Karpas-422 (cell line): ENCODE results near the gene CREB5. TPM values are rescaled to one million over a fixed set of nuclear protein-coding genes. Genes with fewer than 3 reads are reported as not detected.
"Not testable (repeated sequence)": the region's sequence is repeated elsewhere in the genome, so short reads cannot be mapped to it uniquely, and the experiment has no call there.

ENCODE experiments used
- DNase-seq: peaks from one replicate; pipeline ENCODE4 v3.0.0-alpha.2; 2015
- H2AFZ ChIP-seq: fragments of 200-600 bp; sonication (generic); 2 replicates; pipeline ENCODE4 v1.6.1; 2014; ENCODE audit warnings: antibody characterized with exemption, low read length, mixed read lengths
- H3K27ac ChIP-seq: fragments of 200-600 bp; sonication (generic); 2 replicates; pipeline ENCODE4 v1.5.1; 2014; ENCODE audit warnings: mild to moderate bottlenecking, low read length, moderate library complexity
- H3K27me3 ChIP-seq: fragments of 200-600 bp; sonication (generic); 2 replicates; pipeline ENCODE4 v1.6.1; 2014; ENCODE audit warnings: low read length, mixed read lengths
- H3K36me3 ChIP-seq: fragments of 200-600 bp; sonication (generic); 2 replicates; pipeline ENCODE4 v1.6.1; 2014; ENCODE audit warnings: low read length, mixed read lengths; ENCODE audit not compliant: insufficient read depth
- H3K4me1 ChIP-seq: fragments of 200-600 bp; sonication (generic); 2 replicates; pipeline ENCODE4 v1.6.1; 2014; ENCODE audit warnings: mild to moderate bottlenecking, low read length, mixed read lengths
- H3K4me2 ChIP-seq: fragments of 200-600 bp; sonication (generic); 2 replicates; pipeline ENCODE4 v1.6.1; 2014; ENCODE audit warnings: low read length, low read depth, mild to moderate bottlenecking; ENCODE audit not compliant: poor library complexity, severe bottlenecking
- H3K4me3 ChIP-seq: fragments of 200-600 bp; sonication (generic); 2 replicates; pipeline ENCODE4 v1.5.1; 2014; ENCODE audit warnings: mild to moderate bottlenecking, antibody characterized with exemption, low read length, mixed read lengths
- H3K79me2 ChIP-seq: fragments of 200-600 bp; sonication (generic); 2 replicates; pipeline ENCODE4 v1.6.1; 2014; ENCODE audit warnings: mild to moderate bottlenecking, low read length, mixed read lengths
- H3K9ac ChIP-seq: fragments of 200-600 bp; sonication (generic); 2 replicates; pipeline ENCODE4 v1.6.0; 2014; ENCODE audit warnings: low read length
- H3K9me2 ChIP-seq: fragments of 200-600 bp; sonication (generic), shearing (Covaris generic); replicated peaks from 2 replicates; pipeline ENCODE4 v1.6.0; 2014; ENCODE audit warnings: mild to moderate bottlenecking, low read length, moderate library complexity; ENCODE audit not compliant: insufficient read depth
- H3K9me3 ChIP-seq: fragments of 300-700, 200-600 bp; sonication (generic); 2 replicates; pipeline ENCODE4 v1.6.1; 2014; ENCODE audit warnings: low read length, mixed read lengths
- H4K20me1 ChIP-seq: fragments of 200-600 bp; sonication (generic); 2 replicates; pipeline ENCODE4 v1.6.1; 2014; ENCODE audit warnings: mild to moderate bottlenecking, antibody characterized with exemption, low read length, low read depth; ENCODE audit not compliant: insufficient read depth
- total RNA-seq: library from RNA; depleted of rRNA; stranded (reverse); fragments of >200 nt; shearing (Covaris generic); gene quantifications from 2 replicates; pipeline ENCODE4 v1.2.3, GENCODE V29; 2014; ENCODE audit warnings: low replicate concordance

CREB5 gene
- total RNA-seq, 1 experiment from 2014 or later: 52.1 TPM

GRCh38 chr7:28605427-28606085 is 193.2 kb downstream of the CREB5 start:
- no peak overlapping the region for H2AFZ ChIP-seq

GRCh38 chr7:28606421-28606820 is 194.1 kb downstream of the CREB5 start:
- H3K4me3 ChIP-seq: no peak overlapping the region
- 0 out of 2 replicates have a peak, but pooled peaks cover 4% of the 10 kb centered on the region for H3K79me2 ChIP-seq
- peaks cover 40% of the 10 kb centered on the region for H4K20me1 ChIP-seq
- no peak overlapping the region for H3K4me2 ChIP-seq
- no peaks in the 10 kb centered on the region for H3K27me3 ChIP-seq
- no peaks in the 10 kb centered on the region for H3K9me2 ChIP-seq
- H3K36me3 ChIP-seq: no peaks in the 10 kb centered on the region
- no peak overlapping the region for H3K27ac ChIP-seq
- no peaks in the 10 kb centered on the region for H3K9me3 ChIP-seq
- H3K4me1 ChIP-seq: no peaks in the 10 kb centered on the region
- H2AFZ ChIP-seq: no peak overlapping the region
- H3K9ac ChIP-seq: no peak overlapping the region
- DNase-seq: no peak

More at GRCh38 chr7:28605427-28606085, 193.2 kb downstream of the CREB5 start:
- Histone ChIP-seq H3K27me3 (no peaks in the 10 kb centered on the region), H3K9me3 (no peaks in the 10 kb centered on the region), H3K4me2 (no peak overlapping the region), H3K27ac (no peak overlapping the region), H4K20me1 (peaks cover 35% of the 10 kb centered on the region), H3K9ac (no peak overlapping the region), H3K36me3 (no peaks in the 10 kb centered on the region), H3K79me2 (0 out of 2 replicates have a peak, but pooled peaks cover 4% of the 10 kb centered on the region), H3K4me3 (no peak overlapping the region), H3K4me1 (no peaks in the 10 kb centered on the region), H3K9me2 (no peaks in the 10 kb centered on the region)
- no peak for DNase-seq

GRCh38 chr7:28607855-28608193 is 195.5 kb downstream of the CREB5 start:
- Histone ChIP-seq H3K27me3 (no peaks in the 10 kb centered on the region), H3K27ac (no peak overlapping the region), H3K4me2 (no peak overlapping the region), H3K9me3 (no peaks in the 10 kb centered on the region), H3K9ac (no peak overlapping the region), H3K36me3 (no peaks in the 10 kb centered on the region), H2AFZ (no peak overlapping the region), H3K9me2 (no peaks in the 10 kb centered on the region), H3K4me1 (no peaks in the 10 kb centered on the region), H4K20me1 (peaks cover 47% of the 10 kb centered on the region), H3K79me2 (0 out of 2 replicates have a peak, but pooled peaks cover 4% of the 10 kb centered on the region), H3K4me3 (no peak overlapping the region)
- no peak for DNase-seq

GRCh38 chr7:28608237-28608656 is 195.9 kb downstream of the CREB5 start:
- H3K27me3 ChIP-seq: no peaks in the 10 kb centered on the region
- H3K9ac ChIP-seq: no peak overlapping the region
- H3K4me3 ChIP-seq: no peak overlapping the region
- no peaks in the 10 kb centered on the region for H3K9me2 ChIP-seq
- H3K4me2 ChIP-seq: no peak overlapping the region
- no peaks in the 10 kb centered on the region for H3K36me3 ChIP-seq
- H3K27ac ChIP-seq: no peak overlapping the region
- H2AFZ ChIP-seq: no peak overlapping the region
- H3K4me1 ChIP-seq: no peaks in the 10 kb centered on the region
- peaks cover 51% of the 10 kb centered on the region for H4K20me1 ChIP-seq
- H3K79me2 ChIP-seq: 0 out of 2 replicates have a peak, but pooled peaks cover 4% of the 10 kb centered on the region
- DNase-seq: no peak
- H3K9me3 ChIP-seq: no peaks in the 10 kb centered on the region

GRCh38 chr7:28608731-28609130 is 196.4 kb downstream of the CREB5 start:
- no peaks in the 10 kb centered on the region for H3K9me2 ChIP-seq
- DNase-seq: no peak
- peaks cover 54% of the 10 kb centered on the region for H4K20me1 ChIP-seq
- no peak overlapping the region for H3K9ac ChIP-seq
- no peaks in the 10 kb centered on the region for H3K9me3 ChIP-seq
- no peak overlapping the region for H3K4me3 ChIP-seq
- no peak overlapping the region for H3K4me2 ChIP-seq
- no peak overlapping the region for H3K27ac ChIP-seq
- no peak overlapping the region for H2AFZ ChIP-seq
- no peaks in the 10 kb centered on the region for H3K27me3 ChIP-seq
- H3K4me1 ChIP-seq: no peaks in the 10 kb centered on the region
- no peaks in the 10 kb centered on the region for H3K36me3 ChIP-seq
- 0 out of 2 replicates have a peak, but pooled peaks cover 4% of the 10 kb centered on the region for H3K79me2 ChIP-seq

GRCh38 chr7:28609608-28610007 is 197.3 kb downstream of the CREB5 start:
- H3K9me2 ChIP-seq: no peaks in the 10 kb centered on the region
- H3K4me1 ChIP-seq: no peaks in the 10 kb centered on the region
- no peak overlapping the region for H3K9ac ChIP-seq

GRCh38 chr7:28611399-28611897 is 199.1 kb downstream of the CREB5 start:
- H4K20me1 ChIP-seq: peaks cover 73% of the 10 kb centered on the region
- H2AFZ ChIP-seq, H3K27me3 ChIP-seq, H3K4me1 ChIP-seq, H3K27ac ChIP-seq, H3K9ac ChIP-seq, H3K4me3 ChIP-seq, H3K9me2 ChIP-seq, H3K4me2 ChIP-seq, H3K79me2 ChIP-seq, H3K9me3 ChIP-seq, H3K36me3 ChIP-seq, DNase-seq: not testable (repeated sequence)

More at GRCh38 chr7:28609608-28610007, 197.3 kb downstream of the CREB5 start:
- H3K4me3 ChIP-seq: no peak overlapping the region
- no peak overlapping the region for H2AFZ ChIP-seq
- no peaks in the 10 kb centered on the region for H3K9me3 ChIP-seq
- no peak overlapping the region for H3K27ac ChIP-seq
- no peak for DNase-seq
- H3K36me3 ChIP-seq: no peaks in the 10 kb centered on the region
- peaks cover 60% of the 10 kb centered on the region for H4K20me1 ChIP-seq
- no peaks in the 10 kb centered on the region for H3K27me3 ChIP-seq
- no peak overlapping the region for H3K4me2 ChIP-seq
- H3K79me2 ChIP-seq: 0 out of 2 replicates have a peak, but pooled peaks cover 4% of the 10 kb centered on the region

GRCh38 chr7:28613262-28613661 is 200.9 kb downstream of the CREB5 start:
- Histone ChIP-seq H3K79me2 (no peaks in the 10 kb centered on the region), H3K4me2 (no peak overlapping the region), H3K36me3 (no peaks in the 10 kb centered on the region), H3K27ac (no peak overlapping the region), H2AFZ (no peak overlapping the region), H3K9me2 (no peaks in the 10 kb centered on the region), H4K20me1 (peaks cover 74% of the 10 kb centered on the region), H3K9ac (no peak overlapping the region), H3K27me3 (no peaks in the 10 kb centered on the region), H3K9me3 (no peaks in the 10 kb centered on the region), H3K4me1 (no peaks in the 10 kb centered on the region), H3K4me3 (no peak overlapping the region)
- no peak for DNase-seq
